Posterior vena cava (tissue), 2 donors: ENCODE measurements around the gene AIFM3. TPM values are rescaled to one million over a fixed set of nuclear protein-coding genes. Genes with fewer than 3 reads are reported as not detected.
"Not testable (repeated sequence)": the region's sequence is repeated elsewhere in the genome, so short reads cannot be mapped to it uniquely, and the experiment has no call there.

Source experiments
- DNase-seq: peaks from one replicate; pipeline ENCODE4 v3.0.0-alpha.2; 2020; ENCODE audit warnings: low spot score
- intact Hi-C, 2 donors: fragments of 100-400 bp; cut with DNase I; formaldehyde crosslinking; loops; one replicate each; pipeline versions ENCODE4 v1.14.1 to v1.14.2; 2022 to 2023
- total RNA-seq, 2 donors: library from RNA; stranded (reverse); fragmentation: NEBNext Ultra II Directional; extraction: Animal tissue kit (Norgen Biotek cat#: 25700); gene quantifications; one replicate each; pipeline ENCODE4 v1.2.1, GENCODE V29; 2021
- donor health status: DM: yes; HTN: yes; CAD: no.
- donor health status: DM: yes; HTN: yes; CAD: no.

AIFM3 gene
- total RNA-seq, 2 donors from 2014 or later = 0.62 to 2.6 TPM

DNA sequence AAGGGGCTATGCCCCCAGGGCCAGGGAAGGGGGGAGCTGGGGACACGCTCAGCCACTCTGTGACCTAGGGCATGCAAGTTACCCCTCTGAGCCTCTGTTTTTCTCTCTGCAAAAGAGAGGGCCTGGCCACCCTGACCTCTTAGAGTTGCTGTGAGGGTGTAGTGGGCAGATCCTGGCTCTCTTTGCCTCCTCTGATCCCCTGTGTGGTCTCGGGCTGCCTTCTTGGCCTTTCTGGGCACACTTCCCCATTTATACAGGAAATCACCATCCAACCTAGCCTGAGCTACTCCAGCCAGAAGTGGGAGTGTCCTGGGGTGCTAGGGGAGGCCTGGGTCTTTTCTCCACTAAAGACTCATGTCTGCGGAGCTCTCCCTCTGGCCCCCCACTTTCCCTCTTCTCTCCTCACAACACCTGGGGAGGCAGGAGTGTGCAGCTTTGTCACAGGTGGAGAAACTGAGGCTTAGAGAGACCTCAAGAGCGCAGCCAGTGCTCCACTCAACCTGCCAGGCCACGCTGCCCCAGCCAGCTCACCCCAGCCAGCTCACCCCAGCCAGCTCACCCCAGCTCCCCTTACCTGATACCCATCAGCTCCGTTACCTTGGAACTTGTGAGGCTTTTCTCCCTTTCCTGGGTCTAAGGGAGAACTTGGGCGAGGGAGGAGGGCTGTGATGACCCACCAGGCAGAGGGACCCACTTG, 1.4 kb downstream of the AIFM3 start:
- intact Hi-C loops = no loop called here

GRCh38 chr22:20970939-20971657, 4.0 kb downstream of the AIFM3 start:
- intact Hi-C loops = no loop called here

More for the DNA sequence above, 1.4 kb downstream of the AIFM3 start:
- DNase-seq = no peak

GRCh38 chr22:20972014-20972694, 5.1 kb downstream of the AIFM3 start:
- DNase-seq, intact Hi-C loops: not testable (repeated sequence)

More at GRCh38 chr22:20970939-20971657, 4.0 kb downstream of the AIFM3 start:
- DNase-seq = no peak

GRCh38 chr22:20972933-20973577, 6.0 kb downstream of the AIFM3 start:
- DNase-seq = no peak
- intact Hi-C loops = no loop called here

DNA sequence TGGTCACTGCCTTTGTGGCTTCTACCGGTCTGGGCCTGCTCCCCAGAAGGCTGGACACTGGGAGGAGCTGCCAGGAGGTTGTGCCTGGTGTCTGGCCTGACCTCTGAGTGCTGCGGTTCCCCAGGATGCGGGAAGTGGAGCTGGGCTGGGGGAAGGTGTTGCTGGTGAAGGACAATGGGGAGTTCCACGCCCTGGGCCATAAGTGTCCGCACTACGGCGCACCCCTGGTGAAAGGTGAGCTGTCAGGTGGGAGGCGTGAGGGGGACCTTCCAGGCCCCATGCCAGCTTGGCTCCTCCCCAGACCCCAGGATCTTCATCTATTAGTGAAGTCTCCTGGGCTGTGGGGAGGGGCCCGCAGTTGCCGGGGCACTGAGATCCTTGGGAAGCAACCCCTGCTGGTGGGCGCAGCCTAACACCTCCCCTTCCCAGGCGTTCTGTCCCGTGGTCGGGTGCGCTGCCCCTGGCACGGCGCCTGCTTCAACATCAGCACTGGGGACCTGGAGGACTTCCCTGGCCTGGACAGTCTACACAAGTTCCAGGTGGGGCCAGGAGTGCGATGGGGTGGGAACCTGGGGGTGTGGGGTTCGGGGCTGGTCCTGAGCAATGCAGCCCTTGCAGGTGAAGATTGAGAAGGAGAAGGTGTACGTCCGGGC, 6.7 kb downstream of the AIFM3 start:
- DNase-seq = no peak
- intact Hi-C loops = no loop called here

DNA sequence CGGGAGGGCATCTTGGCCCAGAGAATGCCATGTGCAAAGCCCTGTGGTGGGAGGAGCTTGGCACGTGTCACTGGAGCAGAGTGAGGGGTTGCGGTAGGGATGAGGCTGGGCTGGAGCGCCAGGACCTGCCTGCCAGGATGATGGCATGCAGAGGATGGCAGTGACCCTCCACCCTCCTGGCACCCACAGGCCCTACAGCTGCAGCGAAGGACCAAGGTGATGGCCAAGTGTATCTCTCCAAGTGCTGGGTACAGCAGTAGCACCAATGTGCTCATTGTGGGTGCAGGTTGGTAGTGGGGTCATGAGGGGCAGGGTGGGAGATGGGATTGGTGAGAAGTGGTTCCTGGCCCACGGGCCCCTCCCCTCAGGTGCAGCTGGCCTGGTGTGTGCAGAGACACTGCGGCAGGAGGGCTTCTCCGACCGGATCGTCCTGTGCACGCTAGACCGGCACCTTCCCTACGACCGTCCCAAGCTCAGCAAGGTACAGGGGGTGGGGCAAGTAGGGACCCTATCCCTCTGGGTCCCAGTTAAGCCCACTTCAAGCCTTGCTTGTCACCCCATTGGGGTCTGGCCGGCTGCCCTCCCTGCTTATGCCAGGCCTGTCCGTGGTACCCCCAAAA, 7.4 kb downstream of the AIFM3 start:
- no peak for DNase-seq
- intact Hi-C loops = no loop called here

DNA sequence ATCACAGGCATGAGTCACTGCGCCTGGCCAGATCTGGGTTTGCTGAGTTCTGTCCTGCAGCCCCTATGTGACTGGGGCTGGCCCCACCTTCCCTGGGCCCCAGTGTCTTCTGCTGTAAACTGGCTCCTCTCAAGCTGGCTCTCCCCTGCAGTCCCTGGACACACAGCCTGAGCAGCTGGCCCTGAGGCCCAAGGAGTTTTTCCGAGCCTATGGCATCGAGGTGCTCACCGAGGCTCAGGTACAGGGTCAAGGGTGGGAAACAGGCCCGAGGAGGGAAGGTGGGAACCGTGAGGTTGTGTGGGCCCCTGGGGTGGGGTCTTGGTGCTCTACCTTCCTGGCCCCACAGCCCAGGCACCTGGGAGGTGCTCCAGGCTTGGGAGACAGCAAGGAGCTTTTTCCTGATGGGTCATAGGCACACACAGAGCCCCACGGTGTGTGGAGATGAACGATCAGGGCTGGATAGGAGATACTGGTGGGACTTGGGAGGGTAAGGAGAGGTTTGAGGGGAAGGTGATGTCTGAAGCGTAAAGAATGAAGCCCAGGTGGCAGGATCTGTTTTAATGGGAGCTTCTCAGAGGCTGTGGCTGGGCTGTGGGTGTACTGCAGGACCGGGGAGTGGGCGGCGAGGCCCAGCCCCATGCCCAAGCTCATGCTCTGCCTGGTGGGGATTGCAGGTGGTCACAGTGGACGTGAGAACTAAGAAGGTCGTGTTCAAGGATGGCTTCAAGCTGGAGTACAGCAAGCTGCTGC, 8.7 kb downstream of the AIFM3 start:
- no peak for DNase-seq
- intact Hi-C loops = no loop called here

GRCh38 chr22:20976291-20976877, 9.3 kb downstream of the AIFM3 start:
- DNase-seq = no peak
- intact Hi-C loops = no loop called here

DNA sequence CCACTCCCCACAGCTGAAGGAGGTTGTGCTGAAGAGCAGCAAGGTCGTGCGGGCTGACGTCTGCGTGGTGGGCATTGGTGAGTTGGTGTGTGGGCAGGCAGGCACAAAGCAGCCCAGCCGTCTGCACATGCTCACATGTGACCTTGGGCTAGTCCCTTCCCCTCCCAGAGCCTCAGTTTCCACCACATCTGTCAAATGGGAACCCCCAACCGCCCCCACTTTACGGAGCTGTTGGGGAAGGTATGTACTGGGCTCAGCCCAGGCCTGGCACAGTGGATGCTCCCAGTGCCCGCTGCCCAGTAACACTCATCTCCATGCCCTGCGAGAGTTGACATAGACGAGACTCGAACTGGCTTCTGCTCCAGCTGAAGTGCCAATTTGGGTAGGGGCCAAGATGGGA, 10.0 kb downstream of the AIFM3 start:
- DNase-seq = no peak
- intact Hi-C loops = no loop called here

GRCh38 chr22:20977516-20978170, 10.6 kb downstream of the AIFM3 start:
- intact Hi-C loops = no loop called here
- DNase-seq = no peak

DNA sequence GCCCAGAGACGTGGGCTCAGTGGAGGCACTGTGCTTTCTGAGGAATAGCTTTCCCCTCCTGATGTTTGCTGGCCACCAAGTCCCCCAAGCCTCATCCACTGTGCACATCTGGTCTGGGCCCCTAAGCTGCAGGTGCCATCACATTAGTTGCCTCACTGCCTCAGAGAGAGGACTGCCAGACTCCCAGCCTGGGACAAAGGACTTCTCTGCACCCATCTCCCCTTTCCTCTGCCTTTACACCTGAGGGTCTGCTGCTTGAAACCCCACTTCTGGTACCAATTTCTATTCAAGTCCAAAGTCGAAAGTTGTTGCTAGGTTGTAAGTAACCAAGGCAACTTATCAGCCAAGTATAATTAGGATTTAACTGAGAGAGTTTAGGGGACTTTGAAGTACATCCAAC, 11.4 kb downstream of the AIFM3 start:
- intact Hi-C loops = no loop called here
- DNase-seq = no peak

DNA sequence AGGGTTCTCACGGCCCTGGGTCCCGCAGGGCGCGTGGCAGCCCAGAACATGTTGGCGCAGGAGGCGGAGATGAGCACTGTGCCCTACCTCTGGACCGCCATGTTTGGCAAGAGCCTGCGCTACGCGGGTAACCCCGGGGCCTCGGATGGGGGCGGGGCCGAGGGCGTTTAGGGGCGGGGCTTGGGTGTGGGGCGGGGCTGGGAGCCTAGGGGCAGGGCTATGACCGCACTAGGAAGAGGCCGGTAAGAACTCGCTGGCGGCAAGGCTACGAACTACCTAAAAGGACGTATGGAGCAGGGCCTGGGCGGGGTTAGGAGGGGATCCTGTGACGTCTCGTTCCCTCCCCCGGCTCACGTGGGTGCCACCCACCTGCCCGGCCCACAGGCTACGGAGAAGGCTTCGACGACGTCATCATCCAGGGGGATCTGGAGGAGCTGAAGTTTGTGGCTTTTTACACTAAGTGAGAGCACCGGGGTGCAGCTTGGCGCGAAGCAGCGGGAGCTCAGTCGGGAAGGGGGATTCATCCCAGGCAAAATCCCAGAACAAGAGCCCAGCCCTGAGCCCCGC, 12.3 kb downstream of the AIFM3 start:
- intact Hi-C loops = no loop called here
- peak; percentile 91 for DNase-seq

- intact Hi-C loops = no loop called here
These were observed 12.9 kb downstream of the AIFM3 start for GRCh38 chr22:20979940-20980453.

DNA sequence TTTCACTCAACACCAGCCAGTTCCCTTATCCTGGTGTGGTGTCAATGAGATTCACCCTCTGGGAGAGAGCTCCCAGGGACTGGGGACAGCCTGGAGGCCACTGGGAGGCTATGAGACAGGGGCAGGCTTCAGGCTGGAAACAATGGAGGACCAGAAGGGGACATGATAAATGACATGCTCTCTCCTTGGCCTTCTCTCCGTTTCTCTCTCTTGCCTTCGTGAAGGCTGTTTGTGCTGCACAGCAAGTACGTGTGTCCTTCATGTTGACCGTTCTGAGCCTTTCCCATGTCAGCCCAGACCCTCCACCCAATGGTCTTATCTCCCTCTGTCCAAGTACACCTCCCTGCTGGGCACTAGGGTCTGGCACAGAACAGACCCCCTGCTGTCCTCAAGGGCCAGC, 13.5 kb downstream of the AIFM3 start:
- no peak for DNase-seq
- intact Hi-C loops = no loop called here

More at GRCh38 chr22:20979940-20980453, 12.9 kb downstream of the AIFM3 start:
- no peak for DNase-seq

DNA sequence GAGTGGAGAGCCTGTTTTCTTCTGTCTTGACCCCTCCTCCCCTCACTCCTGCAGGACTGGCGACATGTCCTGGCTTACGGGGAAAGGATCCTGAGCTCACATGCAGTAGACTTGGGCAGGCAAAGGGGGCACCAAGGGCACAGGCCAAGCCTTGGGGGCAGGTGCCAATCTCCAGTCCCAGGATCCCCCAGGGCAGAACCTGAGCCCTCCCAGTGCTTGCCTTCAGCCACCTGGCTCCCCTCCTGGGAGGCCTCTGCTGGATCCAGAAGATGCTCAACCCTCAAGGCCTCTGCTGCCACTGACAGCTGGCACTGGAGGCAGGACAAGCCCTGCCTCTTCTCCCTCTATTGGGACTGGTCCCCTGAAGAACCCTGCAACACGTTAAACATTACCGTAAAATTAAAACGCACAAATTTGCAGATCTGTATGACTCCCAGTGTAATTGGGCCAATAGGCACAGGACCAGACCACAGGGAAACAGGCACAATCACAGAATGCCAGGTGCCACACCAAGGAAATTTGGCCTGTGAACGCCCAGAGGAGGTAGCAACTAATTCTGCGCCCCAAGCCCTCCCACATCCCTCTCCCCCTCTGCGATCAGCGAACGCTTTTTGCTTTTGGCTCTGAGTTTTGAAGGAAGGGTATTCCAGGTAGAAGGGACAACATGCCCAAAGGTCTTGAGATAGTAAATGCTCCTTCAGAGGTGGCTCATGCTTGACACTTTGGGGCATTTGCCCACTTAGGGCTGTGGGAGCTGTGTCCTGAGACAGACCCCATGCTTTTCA, 14.1 kb downstream of the AIFM3 start:
- no peak for DNase-seq
- intact Hi-C loops = no loop called here
